H1 (cell line): ENCODE results near the gene SYNCRIP. TPM values are rescaled to one million over a fixed set of nuclear protein-coding genes. Genes with fewer than 3 reads are reported as not detected.

Source experiments
- CTCF ChIA-PET: fragments of 300-600 bp; sonication (Branson Sonifier 250); formaldehyde crosslinking; loops from one replicate; lab custom pipeline; 2021; ENCODE audit not compliant: partially characterized antibody; lab: Charles Lee
- POLR2A ChIA-PET: fragments of 300-600 bp; sonication (Branson Sonifier 250); formaldehyde crosslinking; loops from one replicate; lab custom pipeline; 2021; ENCODE audit warnings: inconsistent platforms; ENCODE audit not compliant: partially characterized antibody; lab: Charles Lee
- DNase-seq, 2 experiments: peaks; one replicate each; pipeline versions ENCODE4 v3.0.0 to v3.0.0-alpha.2; 2010 to 2022; ENCODE audit warnings: low spot score in 2 of 2, low read depth in 1 of 2, mixed read lengths in 1 of 2
- FAIRE-seq: peaks from 2 replicates; lab custom pipeline; 2011; peaks lifted over from hg19 to GRCh38; lab: Jason Lieb, UNC
- H2AFZ ChIP-seq: 2 replicates; pipeline ENCODE4 v1.8.1; 2012; ENCODE audit warnings: low read length, inconsistent platforms
- H2AK5ac ChIP-seq: 2 replicates; pipeline ENCODE4 v1.6.1; 2013; ENCODE audit warnings: low read depth, low read length
- H2BK120ac ChIP-seq: replicated peaks from 2 replicates; pipeline ENCODE3; 2013; ENCODE audit warnings: low read depth, low read length, inconsistent platforms
- H2BK12ac ChIP-seq: 2 replicates; pipeline ENCODE4 v1.6.1; 2013; ENCODE audit warnings: low read depth, low read length
- H2BK15ac ChIP-seq: 2 replicates; pipeline ENCODE4 v1.6.1; 2013; ENCODE audit warnings: low read length
- H2BK20ac ChIP-seq: 2 replicates; pipeline ENCODE4 v1.6.1; 2013; ENCODE audit warnings: low read length
- H2BK5ac ChIP-seq: 2 replicates; pipeline ENCODE4 v1.6.1; 2013; ENCODE audit warnings: low read depth, low read length
- H3K14ac ChIP-seq: 2 replicates; pipeline ENCODE4 v1.6.1; 2013; ENCODE audit warnings: inconsistent platforms; ENCODE audit not compliant: insufficient read length
- H3K18ac ChIP-seq: 2 replicates; pipeline ENCODE4 v1.6.1; 2013; ENCODE audit warnings: low read length; ENCODE audit errors: extremely low read depth
- H3K23ac ChIP-seq: 2 replicates; pipeline ENCODE4 v1.6.1; 2013; ENCODE audit warnings: inconsistent platforms; ENCODE audit not compliant: insufficient read length
- H3K23me2 ChIP-seq: 2 replicates; pipeline ENCODE4 v1.6.1; 2013; ENCODE audit warnings: low read depth, low read length
- H3K27ac ChIP-seq: 2 replicates; pipeline ENCODE4 v1.6.1; 2011; ENCODE audit warnings: low read depth, low read length, inconsistent platforms
- H3K27me3 ChIP-seq, 4 experiments: replicated peaks in 1 of 4; 1 replicate in 1 of 4; 2 replicates in 3 of 4; pipeline versions ENCODE4 v1.6.1 to v1.8.1; 2011 to 2013; ENCODE audit warnings: low read length in 3 of 4, mild to moderate bottlenecking in 3 of 4, inconsistent platforms in 2 of 4, mixed read lengths in 2 of 4, moderate library complexity in 1 of 4; ENCODE audit not compliant: control insufficient read depth in 3 of 4, insufficient read depth in 3 of 4; ENCODE audit errors: extremely low read depth in 1 of 4
- H3K36me3 ChIP-seq, 4 experiments: 2 replicates each; pipeline versions ENCODE4 v1.6.1 to v1.8.1; 2011 to 2013; ENCODE audit warnings: mild to moderate bottlenecking in 4 of 4, low read length in 3 of 4, moderate library complexity in 2 of 4, control low read depth in 1 of 4, inconsistent platforms in 1 of 4; ENCODE audit not compliant: insufficient read depth in 4 of 4, control insufficient read depth in 2 of 4
- H3K4ac ChIP-seq: replicated peaks from 2 replicates; pipeline ENCODE3; 2013; ENCODE audit warnings: low read length, low read depth, mixed read lengths, inconsistent platforms; ENCODE audit not compliant: insufficient read length
- H3K4me1 ChIP-seq, 4 experiments: replicated peaks in 1 of 4; 1 replicate in 1 of 4; 2 replicates in 3 of 4; pipeline versions ENCODE4 v1.6.1 to v1.8.1; 2011 to 2013; ENCODE audit warnings: low read length in 3 of 4, inconsistent platforms in 2 of 4, mixed read lengths in 1 of 4; ENCODE audit not compliant: insufficient read depth in 4 of 4, control insufficient read depth in 3 of 4
- H3K4me2 ChIP-seq, 2 experiments: 2 replicates each; pipeline versions ENCODE4 v1.6.1 to v1.8.1; 2011 to 2013; ENCODE audit warnings: low read depth in 2 of 2, low read length in 2 of 2, control low read depth in 1 of 2, inconsistent platforms in 1 of 2, mild to moderate bottlenecking in 1 of 2; ENCODE audit not compliant: insufficient read depth in 1 of 2
- H3K4me3 ChIP-seq, 4 experiments: fragments of 200-600, 300-600 bp in 1 of 4; sonication (generic), shearing (Covaris generic), sonication (Bioruptor Twin) in 1 of 4; 2 replicates each; pipeline versions ENCODE4 v1.5.1 to v1.8.1; 2011 to 2016; ENCODE audit warnings: low read length in 4 of 4, low read depth in 3 of 4, control low read depth in 2 of 4, inconsistent platforms in 2 of 4, mild to moderate bottlenecking in 2 of 4, mixed read lengths in 1 of 4, moderate library complexity in 1 of 4; ENCODE audit not compliant: insufficient read depth in 2 of 4; ENCODE audit errors: extremely low read depth in 1 of 4
- H3K56ac ChIP-seq: replicated peaks from 2 replicates; pipeline ENCODE3; 2013; ENCODE audit warnings: low read depth, mild to moderate bottlenecking, mixed read lengths, low read length, inconsistent platforms; ENCODE audit not compliant: insufficient read length
- H3K79me1 ChIP-seq: 2 replicates; pipeline ENCODE4 v1.6.1; 2013; ENCODE audit warnings: low read depth, low read length, control low read depth
- H3K79me2 ChIP-seq, 2 experiments: 2 replicates each; pipeline versions ENCODE4 v1.6.1 to v1.8.1; 2012 to 2013; ENCODE audit warnings: low read length in 2 of 2, mild to moderate bottlenecking in 2 of 2, inconsistent platforms in 1 of 2; ENCODE audit not compliant: insufficient read depth in 2 of 2, control insufficient read depth in 1 of 2
- H3K9ac ChIP-seq, 4 experiments: replicated peaks in 1 of 4; 1 replicate in 1 of 4; 2 replicates in 3 of 4; pipeline versions ENCODE4 v1.6.1 to v1.8.1; 2011 to 2013; ENCODE audit warnings: low read depth in 3 of 4, low read length in 3 of 4, control low read depth in 2 of 4, mild to moderate bottlenecking in 2 of 4, moderate library complexity in 2 of 4, inconsistent platforms in 1 of 4; ENCODE audit errors: extremely low read depth in 1 of 4
- H3K9me3 ChIP-seq, 2 experiments: 2 replicates each; pipeline versions ENCODE4 v1.6.1 to v1.8.1; 2012 to 2013; ENCODE audit warnings: mild to moderate bottlenecking in 2 of 2, moderate library complexity in 2 of 2, control low read depth in 1 of 2, inconsistent platforms in 1 of 2, low read depth in 1 of 2, low read length in 1 of 2, mixed read lengths in 1 of 2; ENCODE audit not compliant: insufficient read depth in 2 of 2
- H4K20me1 ChIP-seq, 2 experiments: replicated peaks in 1 of 2; 2 replicates each; pipeline versions ENCODE3 to v1.8.1; 2011 to 2013; ENCODE audit warnings: inconsistent platforms in 2 of 2, low read length in 2 of 2, mild to moderate bottlenecking in 1 of 2; ENCODE audit not compliant: insufficient read depth in 2 of 2, control insufficient read depth in 1 of 2
- H4K5ac ChIP-seq: 2 replicates; pipeline ENCODE4 v1.6.1; 2013; ENCODE audit warnings: low read length, low read depth, mixed read lengths, inconsistent platforms; ENCODE audit not compliant: insufficient read length
- H4K8ac ChIP-seq: 2 replicates; pipeline ENCODE4 v1.8.0; 2013; ENCODE audit warnings: mild to moderate bottlenecking, moderate library complexity, low read length, inconsistent platforms; ENCODE audit not compliant: insufficient read depth; ENCODE audit errors: extremely low read depth
- H4K91ac ChIP-seq: replicated peaks from 2 replicates; pipeline ENCODE3; 2013; ENCODE audit warnings: low read length, mixed read lengths, inconsistent platforms; ENCODE audit not compliant: insufficient read length
- BRCA1 ChIP-seq: IDR thresholded peaks from 2 replicates; pipeline ENCODE4 v1.6.1; 2012; ENCODE audit warnings: low read depth, low read length, improper control_type of control experiment
- CBX8 ChIP-seq: fragments of 300-800, 300-1000 bp; sonication (generic); IDR thresholded peaks from 2 replicates; pipeline ENCODE4 v1.7.1; 2016; ENCODE audit warnings: low read depth, low read length, borderline replicate concordance
- CREB1 ChIP-seq: IDR thresholded peaks from 2 replicates; pipeline ENCODE4 v1.6.1; 2012; ENCODE audit warnings: inconsistent platforms
- FOSL1 ChIP-seq: IDR thresholded peaks from 2 replicates; pipeline ENCODE4 v1.6.1; 2011; ENCODE audit warnings: mild to moderate bottlenecking, low read depth, low read length, moderate library complexity; ENCODE audit not compliant: insufficient read depth
- KDM1A ChIP-seq: fragments of 200-600, 300-600 bp; sonication (generic); IDR thresholded peaks from 2 replicates; pipeline ENCODE4 v1.7.1; 2016; ENCODE audit warnings: mild to moderate bottlenecking, low read length, borderline replicate concordance
- MAFK ChIP-seq: IDR thresholded peaks from 2 replicates; pipeline ENCODE4 v1.6.1; 2012; ENCODE audit warnings: low read depth, mild to moderate bottlenecking, improper control_type of control experiment, low read length
- NANOG ChIP-seq: IDR thresholded peaks from 2 replicates; pipeline ENCODE4 v1.6.1; 2011; ENCODE audit warnings: low read length, low read depth, mild to moderate bottlenecking, inconsistent platforms; ENCODE audit not compliant: insufficient read depth, poor library complexity, severe bottlenecking
- RXRA ChIP-seq: IDR thresholded peaks from 2 replicates; pipeline ENCODE4 v1.6.1; 2011; ENCODE audit warnings: low read depth, mild to moderate bottlenecking, low read length, moderate library complexity; ENCODE audit not compliant: insufficient read depth
- SP4 ChIP-seq: IDR thresholded peaks from 2 replicates; pipeline ENCODE4 v1.6.1; 2012; ENCODE audit warnings: low read length, inconsistent platforms
- WGBS, 2 experiments: shearing (Covaris generic) in 1 of 2; methylation state at CpG; one replicate each; pipeline versions ENCODE4 v1.1.6 to v1.1.7; 2013 to 2015; ENCODE audit warnings: low lambda C conversion rate in 2 of 2, mixed read lengths in 2 of 2, inconsistent platforms in 1 of 2, low coverage in 1 of 2, missing lambda C conversion rate in 1 of 2; ENCODE audit not compliant: insufficient replicate concordance in 2 of 2, insufficient coverage in 1 of 2, insufficient read length in 1 of 2; ENCODE audit errors: extremely low coverage in 1 of 2, missing lambda C conversion rate in 1 of 2; 5-methylcytosine and 5-hydroxymethylcytosine counted together
- polyA plus RNA-seq, 7 experiments: library from polyadenylated mRNA; depleted of rRNA in 3 of 7; stranded (reverse) in 5 of 7; unstranded in 2 of 7; fragments of >200 nt in 5 of 7; fragments of 200-250 nt in 2 of 7; gene quantifications; 1 replicate in 5 of 7; 2 replicates in 1 of 7; 4 replicates in 1 of 7; pipeline versions ENCODE4 v1.2.1 to v1.2.3, GENCODE V29; 2011 to 2013; ENCODE audit warnings: missing spikeins in 2 of 7, mixed read lengths in 2 of 7
- total RNA-seq: library from RNA; stranded (reverse); fragmentation: NEBNext Ultra II Directional; extraction: Animal tissue kit (Norgen Biotek cat#: 25700); gene quantifications from 2 replicates; pipeline ENCODE4 v1.2.1, GENCODE V29; 2021
- TF ChIP-seq, protein P1 (sequence below): IDR thresholded peaks from 2 replicates; pipeline ENCODE4 v1.6.1; 2011; ENCODE audit warnings: low read length, improper control_type of control experiment

The SYNCRIP gene
- total and polyA plus RNA-seq, 2 of the 8 experiments (the other 6 are each of a cell fraction or from before 2014, with no cell fraction given) = 16.8 to 219 TPM

DNA sequence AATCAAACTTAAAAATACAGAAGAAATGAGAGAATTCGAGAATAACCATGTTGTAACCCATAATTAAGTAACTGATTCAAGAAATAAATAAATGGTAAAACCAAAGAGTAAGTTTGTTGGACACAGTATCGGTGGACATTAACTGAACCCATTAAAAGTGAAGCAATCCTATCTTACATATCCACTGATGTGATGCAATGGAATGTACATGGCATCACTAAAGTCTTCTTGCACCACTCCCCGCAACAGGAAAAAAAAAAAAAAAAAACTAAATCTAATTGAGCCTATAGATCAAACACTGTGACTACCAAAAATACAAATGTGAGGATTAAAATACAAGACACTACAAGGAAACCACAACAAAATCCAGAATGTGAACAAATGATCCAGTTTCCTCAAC, 56.9 kb downstream of the SYNCRIP start:
- H3K79me2 ChIP-seq = peaks cover 0 to 15% of the 10 kb centered on the region in 2 experiments; a peak in 2 of 4 replicates
- CTCF ChIA-PET = interaction anchor here (1.0 kb wide), 1 partner anchor 46 kb away, joined by 3 read pairs; no protein-coding TSS in a partner anchor
- TF ChIP-seq FOSL1 (no peak), RXRA (no peak), KDM1A (no peak), NANOG (no peak), BRCA1 (no peak), MAFK (no peak), CBX8 (no peak), SP4 (no peak), CREB1 (no peak)
- TF ChIP-seq, protein P1, sequence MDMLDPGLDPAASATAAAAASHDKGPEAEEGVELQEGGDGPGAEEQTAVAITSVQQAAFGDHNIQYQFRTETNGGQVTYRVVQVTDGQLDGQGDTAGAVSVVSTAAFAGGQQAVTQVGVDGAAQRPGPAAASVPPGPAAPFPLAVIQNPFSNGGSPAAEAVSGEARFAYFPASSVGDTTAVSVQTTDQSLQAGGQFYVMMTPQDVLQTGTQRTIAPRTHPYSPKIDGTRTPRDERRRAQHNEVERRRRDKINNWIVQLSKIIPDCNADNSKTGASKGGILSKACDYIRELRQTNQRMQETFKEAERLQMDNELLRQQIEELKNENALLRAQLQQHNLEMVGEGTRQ = no peak

More for the DNA sequence above, 56.9 kb downstream of the SYNCRIP start:
- WGBS, 2 experiments = 86% methylated on average over 3 of the region's 3 CpGs; no CpG with 5 or more reads in 1 of the 2 experiments
- Histone ChIP-seq H2AK5ac (no peak overlapping the region), H3K4me1 (peaks cover 0 to 2% (median under 1%) of the 10 kb centered on the region in 4 experiments; a peak in 3 of 7 replicates), H3K36me3 (no peaks in the 10 kb centered on the region), H3K4me2 (no peak overlapping the region), H3K23me2 (no peaks in the 10 kb centered on the region), H3K9ac (no peak overlapping the region), H2BK20ac (no peak overlapping the region), H3K23ac (no peak overlapping the region), H2BK15ac (no peak overlapping the region), H3K27me3 (no peaks in the 10 kb centered on the region), H3K79me1 (peaks cover 3% of the 10 kb centered on the region; the same call in 1 of the 2 replicates), H3K56ac (no peak overlapping the region), H3K4me3 (no peak overlapping the region), H3K4ac (no peak overlapping the region), H3K27ac (no peak overlapping the region), H4K5ac (no peak overlapping the region), H3K14ac (no peak overlapping the region), H4K20me1 (no peaks in the 10 kb centered on the region), H4K91ac (no peak overlapping the region), H2BK12ac (no peak overlapping the region), H2BK120ac (no peak overlapping the region), H2BK5ac (no peak overlapping the region), H4K8ac (no peak overlapping the region), H2AFZ (no peak overlapping the region), H3K18ac (no peak overlapping the region), H3K9me3 (0 out of 4 replicates have a peak, but pooled peaks cover 0 to 4% of the 10 kb centered on the region in 2 experiments)
- no peak for DNase-seq
- FAIRE-seq = no peak
- POLR2A ChIA-PET = no interaction called here
